Activated naive CD4-positive, alpha-beta T cell treated with anti-CD3 and anti-CD28 coated beads, Interleukin-2, amount 50 U/mL, for 72 hours (primary cell): ENCODE results near the gene CIB4. TPM values are rescaled to one million over a fixed set of nuclear protein-coding genes. Genes with fewer than 3 reads are reported as not detected.
"Not testable (repeated sequence)": the region's sequence is repeated elsewhere in the genome, so short reads cannot be mapped to it uniquely, and the experiment has no call there.

Experiments
- ATAC-seq, 2 donors: fragments of 150-1000 bp; cut with Tn5 transposase; 2 replicates each; pipeline ENCODE4 v1.10.0; 2021; ENCODE audit warnings: mild to moderate bottlenecking in 2 of 2, moderate library complexity in 2 of 2
- DNase-seq, 2 donors: peaks; one replicate each; pipeline ENCODE4 v3.0.0; 2021 to 2022; ENCODE audit warnings: low spot score in 2 of 2
- H3K27ac Mint-ChIP-seq, 2 donors: one replicate each; pipeline ENCODE4 v1.8.0; 2022; ENCODE audit warnings: mild to moderate bottlenecking in 2 of 2, mixed read lengths in 2 of 2
- H3K36me3 Mint-ChIP-seq, 2 donors: one replicate each; pipeline ENCODE4 v1.8.0; 2022; ENCODE audit warnings: mixed read lengths in 2 of 2
- H3K9me3 Mint-ChIP-seq, 2 donors: one replicate each; pipeline ENCODE4 v1.8.0; 2022; ENCODE audit warnings: mixed read lengths in 2 of 2
- total RNA-seq, 2 donors: library from RNA; stranded (reverse); gene quantifications; one replicate each; pipeline ENCODE4 v1.2.3, GENCODE V29; 2022

Gene CIB4
- total RNA-seq, 2 donors from 2014 or later = not detected

DNA sequence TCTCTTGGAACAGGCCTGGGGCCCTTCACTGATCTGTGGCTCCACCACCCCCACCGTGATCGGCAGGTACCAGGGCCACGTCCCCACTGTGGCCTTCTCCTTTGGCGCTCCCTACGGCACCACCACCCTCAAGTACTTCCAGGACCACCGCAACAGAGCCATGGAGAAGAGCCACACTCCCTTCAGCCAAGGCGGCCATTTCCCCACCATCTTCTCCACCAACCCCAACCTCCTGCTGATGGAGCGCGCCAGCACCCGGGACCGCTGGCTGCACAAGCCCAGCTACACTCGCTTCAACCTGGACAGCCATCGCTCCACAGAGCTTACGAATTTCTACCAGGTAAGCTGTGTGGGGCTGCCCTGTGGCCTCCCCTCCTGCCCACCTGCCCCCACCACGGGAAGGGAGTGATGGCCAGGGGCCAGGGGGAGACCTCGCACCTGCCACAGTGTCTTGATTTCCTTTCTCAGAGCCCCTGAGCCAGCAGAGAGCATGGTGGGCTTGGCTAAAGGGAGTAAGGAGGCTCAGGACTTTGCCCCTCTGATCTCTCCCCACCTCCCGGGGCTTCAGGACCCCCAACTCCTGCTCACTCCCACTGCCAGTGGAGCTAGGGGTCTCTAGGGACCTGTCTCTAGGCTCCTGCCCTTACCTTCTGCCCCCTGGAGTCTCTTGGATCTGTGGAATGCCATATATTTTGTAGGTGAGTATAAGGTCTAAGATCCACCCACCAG lies 65.2 kb downstream of the CIB4 start:
- no peak for DNase-seq
- Mint-ChIP-seq H3K9me3 (no peaks in the 10 kb centered on the region), H3K27ac (peak overlapping the region in 1 of 2 donors; percentile 85), H3K36me3 (no peaks in the 10 kb centered on the region)
- ATAC-seq = no peak

DNA sequence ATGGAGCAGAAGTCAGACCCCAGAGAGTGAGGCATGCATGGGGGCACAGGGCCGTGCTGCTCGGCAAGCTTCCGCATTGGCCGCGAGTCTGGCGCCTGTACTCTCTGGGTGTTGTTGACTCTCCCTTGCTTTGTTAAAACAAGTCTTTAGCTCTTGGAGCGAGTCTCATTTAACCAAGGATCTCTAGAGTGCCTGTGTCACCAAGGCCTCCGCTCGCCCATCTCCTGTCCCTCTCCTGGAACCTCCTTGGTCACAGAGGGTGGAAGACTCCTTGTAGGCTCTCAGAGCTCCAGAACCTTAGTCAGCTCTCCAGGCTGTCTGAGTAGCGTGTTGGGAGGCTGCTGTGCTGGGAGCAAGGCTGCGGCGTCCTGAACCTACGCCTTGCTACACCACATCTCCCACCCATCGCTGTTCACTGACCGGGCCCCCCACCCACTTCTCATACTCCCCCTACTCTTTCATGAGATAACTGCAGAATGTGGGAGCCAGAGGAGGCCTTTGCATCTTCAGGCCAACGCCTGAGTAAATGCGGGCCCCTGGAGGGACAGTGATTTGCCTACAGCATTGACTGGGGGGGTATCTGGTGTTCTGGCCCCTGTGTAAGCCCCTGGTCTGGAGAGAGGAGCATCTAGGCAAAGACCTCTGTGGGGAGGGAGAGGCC lies 66.1 kb downstream of the CIB4 start:
- Mint-ChIP-seq H3K9me3 (no peaks in the 10 kb centered on the region), H3K36me3 (no peaks in the 10 kb centered on the region), H3K27ac (no peak overlapping the region)
- ATAC-seq (no peak), DNase-seq (no peak)

DNA sequence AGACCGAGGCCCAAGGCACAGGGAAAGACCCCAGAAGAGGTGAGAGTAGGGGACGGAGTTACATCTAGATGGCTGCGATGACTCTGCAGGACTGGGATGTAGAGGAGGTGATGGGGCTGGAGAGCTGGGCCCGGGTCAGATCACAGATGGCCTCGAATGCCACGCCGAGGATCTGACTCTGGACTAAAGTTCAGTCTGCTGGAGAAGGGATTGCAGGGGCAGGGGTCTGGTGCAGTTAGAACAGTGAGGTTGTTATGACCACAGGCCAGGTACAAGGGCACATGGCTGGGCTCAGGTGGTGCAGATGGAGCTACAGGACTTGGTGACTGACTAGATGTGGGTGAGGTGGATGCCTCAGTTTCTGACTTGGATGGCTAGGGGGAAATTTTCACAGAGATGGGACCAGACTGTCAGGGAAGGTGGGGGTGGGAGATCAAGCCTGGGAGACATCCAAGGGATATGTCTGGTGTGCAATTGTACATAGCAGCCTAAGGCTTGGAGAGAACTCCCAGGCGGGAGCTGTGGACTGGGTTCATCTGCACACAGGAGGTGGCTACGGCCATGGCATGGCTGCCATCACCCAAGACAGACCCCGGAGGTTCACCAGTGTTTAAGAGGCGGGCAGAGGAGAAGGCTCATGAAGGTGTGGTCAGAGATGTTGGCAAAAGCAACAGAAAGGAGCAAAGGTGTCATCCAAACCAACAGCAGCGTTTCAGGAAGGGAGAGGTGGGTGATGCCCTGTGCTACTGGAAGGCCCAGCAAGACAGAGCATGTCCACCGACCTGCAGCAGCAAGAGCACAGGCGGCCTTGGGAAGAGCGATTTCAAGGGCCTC lies 66.9 kb downstream of the CIB4 start:
- Mint-ChIP-seq H3K27ac (peak overlapping the region in 1 of 2 donors; percentile 63), H3K36me3 (no peaks in the 10 kb centered on the region), H3K9me3 (no peaks in the 10 kb centered on the region)
- ATAC-seq (no peak), DNase-seq (no peak)

- Mint-ChIP-seq H3K9me3 (no peaks in the 10 kb centered on the region), H3K36me3 (no peaks in the 10 kb centered on the region), H3K27ac (no peak overlapping the region)
- ATAC-seq = no peak
- DNase-seq = no peak
These were observed 67.8 kb downstream of the CIB4 start for GRCh38 chr2:26573241-26573925.

GRCh38 chr2:26572591-26572990 lies 68.6 kb downstream of the CIB4 start:
- H3K36me3 Mint-ChIP-seq = no peaks in the 10 kb centered on the region
- DNase-seq = no peak
- H3K27ac Mint-ChIP-seq = no peak overlapping the region
- no peaks in the 10 kb centered on the region for H3K9me3 Mint-ChIP-seq
- ATAC-seq = no peak

DNA sequence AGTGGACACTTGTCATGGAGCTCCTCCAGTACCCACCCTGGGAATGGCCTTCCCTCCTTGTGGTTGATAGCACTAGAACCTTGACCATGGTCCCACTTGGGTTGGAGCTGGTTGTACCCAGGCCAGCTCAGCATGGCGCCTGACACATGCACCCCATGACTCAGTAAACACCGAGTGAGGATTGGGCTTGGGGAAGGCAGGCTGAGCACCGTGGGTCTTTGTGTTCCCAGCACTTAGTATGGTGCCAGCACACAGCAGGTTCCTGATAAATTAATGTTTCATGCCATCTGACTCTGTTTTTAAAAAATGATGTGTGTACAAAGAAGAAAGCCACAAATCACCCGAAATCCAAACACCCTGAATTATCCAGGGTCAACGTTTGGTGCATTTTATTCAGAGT lies 69.8 kb downstream of the CIB4 start:
- DNase-seq (peak in 1 of 2 donors; percentile 20), ATAC-seq (no peak)
- Mint-ChIP-seq H3K36me3 (no peaks in the 10 kb centered on the region), H3K27ac (no peak overlapping the region), H3K9me3 (no peaks in the 10 kb centered on the region)

- Mint-ChIP-seq H3K36me3 (no peaks in the 10 kb centered on the region), H3K27ac (no peak overlapping the region), H3K9me3 (no peaks in the 10 kb centered on the region)
- DNase-seq = peak in 1 of 2 donors; percentile 16
- ATAC-seq = no peak
These were observed 71.1 kb downstream of the CIB4 start for GRCh38 chr2:26570083-26570430.

DNA sequence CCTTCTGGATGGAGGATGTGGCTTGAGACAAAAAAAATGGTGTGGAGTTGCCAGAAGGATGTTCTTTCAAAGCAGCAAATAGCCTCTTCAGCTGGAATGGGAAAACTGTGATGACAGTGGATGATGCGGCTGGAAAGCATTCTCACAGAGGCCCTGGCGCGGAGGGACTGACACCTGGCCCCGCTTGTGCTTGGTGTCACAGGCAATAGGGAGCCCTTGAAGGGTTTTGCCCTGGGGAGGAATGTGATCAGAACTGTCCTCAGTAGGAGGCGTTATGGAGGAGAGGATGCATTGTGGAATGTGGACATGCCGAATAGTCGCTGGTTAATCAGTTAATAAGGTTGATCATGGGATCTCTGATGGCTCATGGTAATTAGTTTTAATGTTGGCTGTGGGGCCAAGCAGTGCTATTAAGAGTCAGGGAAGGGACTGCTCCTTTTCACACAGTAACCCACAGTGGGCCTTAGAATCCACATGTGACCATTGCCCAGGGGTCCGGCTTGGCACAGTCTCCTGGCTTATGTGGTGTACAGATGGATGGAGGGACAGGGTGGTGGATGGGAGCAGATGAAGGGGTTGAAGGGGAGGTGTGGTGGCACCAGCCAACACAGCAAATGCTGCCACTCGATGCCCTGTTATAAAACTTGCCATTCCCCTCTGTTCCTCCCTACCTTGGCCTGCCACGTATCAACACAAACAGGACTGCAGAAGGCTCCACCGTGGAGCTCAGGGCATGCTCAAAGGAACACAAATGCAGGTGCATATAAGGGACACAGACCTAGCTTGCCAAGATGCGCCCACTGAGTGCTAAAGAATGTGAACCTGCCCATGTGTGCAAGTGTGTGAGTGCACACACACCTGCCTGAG lies 71.7 kb downstream of the CIB4 start:
- ATAC-seq = no peak
- DNase-seq = peak in 1 of 2 donors; percentile 33
- Mint-ChIP-seq H3K9me3 (no peaks in the 10 kb centered on the region), H3K36me3 (no peaks in the 10 kb centered on the region), H3K27ac (no peak overlapping the region)

GRCh38 chr2:26568076-26568890 lies 72.9 kb downstream of the CIB4 start:
- DNase-seq (no peak), ATAC-seq (no peak)
- H3K36me3 Mint-ChIP-seq = no peaks in the 10 kb centered on the region
- no peaks in the 10 kb centered on the region for H3K9me3 Mint-ChIP-seq
- H3K27ac Mint-ChIP-seq = no peak overlapping the region

GRCh38 chr2:26567534-26567933 lies 73.6 kb downstream of the CIB4 start:
- ATAC-seq (no peak), DNase-seq (peak in 1 of 2 donors; percentile 20)
- H3K36me3 Mint-ChIP-seq = no peaks in the 10 kb centered on the region
- no peaks in the 10 kb centered on the region for H3K9me3 Mint-ChIP-seq
- H3K27ac Mint-ChIP-seq = no peak overlapping the region

- H3K36me3 Mint-ChIP-seq, H3K27ac Mint-ChIP-seq, H3K9me3 Mint-ChIP-seq, ATAC-seq: not testable (repeated sequence)
- DNase-seq = peak in 1 of 2 donors; percentile 14
These were observed 74.4 kb downstream of the CIB4 start for GRCh38 chr2:26566731-26567130.

DNA sequence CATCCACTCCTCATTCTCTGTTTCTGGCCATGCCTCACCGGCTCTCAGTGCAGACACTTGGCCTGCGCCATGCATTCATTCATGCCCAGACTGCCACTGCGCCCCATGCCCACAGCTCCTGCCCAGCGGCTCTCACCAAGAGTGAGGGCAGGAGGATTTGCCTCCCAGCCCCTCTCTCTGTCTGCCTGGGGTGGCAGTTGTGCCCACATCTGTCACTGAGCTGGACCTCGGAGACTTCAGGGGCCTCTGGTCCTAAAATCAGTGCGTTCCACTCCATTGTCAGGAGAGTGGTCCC lies 75.1 kb downstream of the CIB4 start:
- DNase-seq (peak in 1 of 2 donors; percentile 44), ATAC-seq (no peak)
- Mint-ChIP-seq H3K27ac (no peak overlapping the region), H3K36me3 (no peaks in the 10 kb centered on the region), H3K9me3 (no peaks in the 10 kb centered on the region)

- ATAC-seq = no peak
- H3K9me3 Mint-ChIP-seq = no peaks in the 10 kb centered on the region
- DNase-seq = no peak
- no peak overlapping the region for H3K27ac Mint-ChIP-seq
- no peaks in the 10 kb centered on the region for H3K36me3 Mint-ChIP-seq
These were observed 77.0 kb downstream of the CIB4 start for GRCh38 chr2:26564121-26564644.

DNA sequence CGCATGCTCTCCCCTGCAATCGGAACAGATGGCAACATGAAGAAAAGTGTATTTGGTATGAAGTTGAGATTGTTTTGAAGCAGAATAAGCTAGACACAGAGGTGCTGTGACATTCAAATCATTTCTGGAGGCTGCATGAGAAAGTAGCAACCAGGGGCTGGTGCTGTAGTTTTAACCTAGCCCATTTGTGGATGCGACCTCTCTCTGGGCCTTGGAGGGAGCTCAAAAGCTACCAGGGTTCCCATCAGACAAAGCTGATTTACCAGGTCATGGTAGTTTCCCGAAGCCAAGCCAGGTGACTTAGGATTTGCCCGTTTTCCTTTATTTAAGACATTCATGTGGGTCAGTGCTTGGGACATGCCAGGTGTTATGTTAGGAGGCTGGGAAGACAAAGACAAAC lies 77.5 kb downstream of the CIB4 start:
- no peak overlapping the region for H3K27ac Mint-ChIP-seq
- no peaks in the 10 kb centered on the region for H3K36me3 Mint-ChIP-seq
- no peak for DNase-seq
- no peak for ATAC-seq
- no peaks in the 10 kb centered on the region for H3K9me3 Mint-ChIP-seq

- no peaks in the 10 kb centered on the region for H3K36me3 Mint-ChIP-seq
- H3K9me3 Mint-ChIP-seq = no peaks in the 10 kb centered on the region
- H3K27ac Mint-ChIP-seq = no peak overlapping the region
- ATAC-seq (peak; percentile 28 to 32), DNase-seq (no peak)
These were observed 78.1 kb downstream of the CIB4 start for GRCh38 chr2:26562811-26563645.
